ENCODE measurements around the gene HNRNPL. TPM values are rescaled to one million over a fixed set of nuclear protein-coding genes. Genes with fewer than 3 reads are reported as not detected.

Gene HNRNPL
- polyA plus RNA-seq (2012; ENCODE audit: insufficient read length, low read depth): 237 TPM

DNA sequence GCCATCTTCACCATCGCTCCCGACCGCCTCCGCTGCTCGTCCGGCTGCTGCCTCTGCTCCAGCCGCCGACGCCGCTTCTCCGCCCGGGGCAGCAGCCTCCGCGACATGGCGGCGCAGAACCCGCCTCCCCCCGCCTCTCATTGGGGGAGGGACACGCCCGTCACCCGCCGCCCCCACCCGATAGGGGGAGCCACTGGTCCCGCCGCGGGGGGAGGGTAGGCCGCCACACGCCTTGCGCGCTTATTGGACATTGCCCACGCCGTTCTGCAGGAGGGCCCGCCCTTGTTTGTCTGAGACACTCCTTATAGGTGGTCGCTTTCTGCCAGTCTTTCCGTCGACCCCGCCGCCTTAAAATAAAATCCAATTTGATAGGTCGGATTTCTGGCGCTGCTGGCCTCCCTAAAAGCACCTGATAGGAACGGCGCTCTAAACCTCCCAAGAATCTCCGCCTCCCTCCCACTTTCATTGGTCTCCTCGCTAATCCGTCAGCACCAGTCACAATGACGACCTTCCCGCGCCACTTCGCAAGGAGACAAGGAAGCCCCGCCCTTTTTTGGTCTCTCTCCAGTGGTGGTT, at the start of gene HNRNPL:
HNRNPL (minus strand) TSS at position 127 of the 576 bp plus-strand sequence; CDS start at position 107, 20 bp downstream.
- TF ChIP-seq FOXP2 (optimal IDR thresholded peaks at IDR 0.05; ENCODE audit: borderline replicate concordance, extremely low read depth, extremely low read length, insufficient read depth) (peak; percentile 80), TAF1 (IDR thresholded peaks at IDR 0.05; ENCODE audit: borderline replicate concordance, insufficient read depth, low read length) (0 out of 2 replicates have a peak, but pooled peaks have one; percentile 29), SIN3A (IDR thresholded peaks at IDR 0.05; ENCODE audit: borderline replicate concordance, insufficient read depth, low read length) (no peak), POLR2AphosphoS5 (IDR thresholded peaks at IDR 0.05; ENCODE audit: low read depth, low read length) (peak; percentile 53; the same call in 1 of the 2 replicates)
- TF ChIP-seq, protein P1, sequence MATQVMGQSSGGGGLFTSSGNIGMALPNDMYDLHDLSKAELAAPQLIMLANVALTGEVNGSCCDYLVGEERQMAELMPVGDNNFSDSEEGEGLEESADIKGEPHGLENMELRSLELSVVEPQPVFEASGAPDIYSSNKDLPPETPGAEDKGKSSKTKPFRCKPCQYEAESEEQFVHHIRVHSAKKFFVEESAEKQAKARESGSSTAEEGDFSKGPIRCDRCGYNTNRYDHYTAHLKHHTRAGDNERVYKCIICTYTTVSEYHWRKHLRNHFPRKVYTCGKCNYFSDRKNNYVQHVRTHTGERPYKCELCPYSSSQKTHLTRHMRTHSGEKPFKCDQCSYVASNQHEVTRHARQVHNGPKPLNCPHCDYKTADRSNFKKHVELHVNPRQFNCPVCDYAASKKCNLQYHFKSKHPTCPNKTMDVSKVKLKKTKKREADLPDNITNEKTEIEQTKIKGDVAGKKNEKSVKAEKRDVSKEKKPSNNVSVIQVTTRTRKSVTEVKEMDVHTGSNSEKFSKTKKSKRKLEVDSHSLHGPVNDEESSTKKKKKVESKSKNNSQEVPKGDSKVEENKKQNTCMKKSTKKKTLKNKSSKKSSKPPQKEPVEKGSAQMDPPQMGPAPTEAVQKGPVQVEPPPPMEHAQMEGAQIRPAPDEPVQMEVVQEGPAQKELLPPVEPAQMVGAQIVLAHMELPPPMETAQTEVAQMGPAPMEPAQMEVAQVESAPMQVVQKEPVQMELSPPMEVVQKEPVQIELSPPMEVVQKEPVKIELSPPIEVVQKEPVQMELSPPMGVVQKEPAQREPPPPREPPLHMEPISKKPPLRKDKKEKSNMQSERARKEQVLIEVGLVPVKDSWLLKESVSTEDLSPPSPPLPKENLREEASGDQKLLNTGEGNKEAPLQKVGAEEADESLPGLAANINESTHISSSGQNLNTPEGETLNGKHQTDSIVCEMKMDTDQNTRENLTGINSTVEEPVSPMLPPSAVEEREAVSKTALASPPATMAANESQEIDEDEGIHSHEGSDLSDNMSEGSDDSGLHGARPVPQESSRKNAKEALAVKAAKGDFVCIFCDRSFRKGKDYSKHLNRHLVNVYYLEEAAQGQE (IDR thresholded peaks at IDR 0.05; ENCODE audit: insufficient read depth in 1 of 2, low read depth in 2 of 2, low read length in 2 of 2): no peak

DNA sequence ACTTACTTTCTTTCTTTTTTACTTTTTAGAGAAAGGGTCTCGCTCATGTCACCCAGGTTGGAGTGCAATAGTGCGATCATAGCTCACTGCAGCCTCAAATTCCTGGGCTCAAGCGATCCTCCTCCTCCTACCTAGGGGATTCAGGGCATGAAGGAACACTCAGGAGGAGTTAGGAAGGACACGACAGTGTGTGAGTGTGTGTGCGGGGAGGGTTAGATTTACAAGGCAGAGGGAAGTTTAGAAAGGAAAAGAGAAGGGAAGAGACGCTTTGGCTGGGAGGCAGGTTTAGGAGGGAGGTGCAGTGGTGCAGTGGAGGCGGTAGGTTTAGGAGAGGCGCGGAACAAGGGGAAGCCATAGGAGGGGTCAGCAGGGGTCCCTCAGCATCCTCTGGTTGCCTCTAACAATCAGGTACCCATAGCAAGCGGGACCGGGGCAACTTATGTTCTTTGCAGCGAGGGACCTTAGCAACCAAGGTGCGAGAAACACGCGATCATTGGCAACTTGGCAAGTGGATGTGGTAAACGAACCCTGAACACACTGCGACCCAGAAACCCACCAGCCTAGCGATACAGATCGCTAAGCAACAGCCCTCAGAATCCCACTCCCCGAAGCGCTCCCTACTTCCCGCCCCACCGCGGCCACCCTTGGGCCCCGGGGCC, 49.1 kb upstream of the HNRNPL start:
- TF ChIP-seq, protein P1 (IDR thresholded peaks at IDR 0.05; ENCODE audit: insufficient read depth in 1 of 2, low read depth in 2 of 2, low read length in 2 of 2): no peak
- TF ChIP-seq POLR2AphosphoS5 (IDR thresholded peaks at IDR 0.05; ENCODE audit: low read depth, low read length) (no peak), TAF1 (IDR thresholded peaks at IDR 0.05; ENCODE audit: borderline replicate concordance, insufficient read depth, low read length) (no peak), FOXP2 (optimal IDR thresholded peaks at IDR 0.05; ENCODE audit: borderline replicate concordance, extremely low read depth, extremely low read length, insufficient read depth) (no peak), SIN3A (IDR thresholded peaks at IDR 0.05; ENCODE audit: borderline replicate concordance, insufficient read depth, low read length) (no peak)

DNA sequence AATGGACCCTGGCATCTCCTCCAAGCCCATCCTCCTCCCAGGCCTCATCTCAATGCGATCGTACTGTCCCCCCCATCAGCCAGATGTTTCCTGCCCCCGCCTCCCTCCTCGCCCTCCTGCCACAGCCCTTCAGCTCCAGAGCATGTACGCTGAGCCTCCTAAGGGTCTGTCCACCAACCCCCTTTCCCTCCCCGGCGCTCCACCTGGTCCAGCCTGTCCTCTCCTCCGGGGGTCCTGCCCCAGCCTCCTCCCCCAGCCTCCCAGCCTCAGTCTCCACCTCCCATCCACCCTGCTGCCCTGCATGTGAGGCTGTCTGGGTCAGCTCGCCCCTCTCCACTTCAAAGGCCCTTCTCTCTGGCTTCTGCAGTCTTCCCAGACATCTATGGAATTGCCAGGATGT, 45.2 kb upstream of the HNRNPL start:
- no peak for TF ChIP-seq POLR2AphosphoS5 (IDR thresholded peaks at IDR 0.05; ENCODE audit: low read depth, low read length)
- no peak for TF ChIP-seq FOXP2 (optimal IDR thresholded peaks at IDR 0.05; ENCODE audit: borderline replicate concordance, extremely low read depth, extremely low read length, insufficient read depth)
- no peak for TF ChIP-seq SIN3A (IDR thresholded peaks at IDR 0.05; ENCODE audit: borderline replicate concordance, insufficient read depth, low read length)
- TF ChIP-seq, protein P1 (IDR thresholded peaks at IDR 0.05; ENCODE audit: insufficient read depth in 1 of 2, low read depth in 2 of 2, low read length in 2 of 2): no peak
- TF ChIP-seq TAF1 (IDR thresholded peaks at IDR 0.05; ENCODE audit: borderline replicate concordance, insufficient read depth, low read length): no peak

DNA sequence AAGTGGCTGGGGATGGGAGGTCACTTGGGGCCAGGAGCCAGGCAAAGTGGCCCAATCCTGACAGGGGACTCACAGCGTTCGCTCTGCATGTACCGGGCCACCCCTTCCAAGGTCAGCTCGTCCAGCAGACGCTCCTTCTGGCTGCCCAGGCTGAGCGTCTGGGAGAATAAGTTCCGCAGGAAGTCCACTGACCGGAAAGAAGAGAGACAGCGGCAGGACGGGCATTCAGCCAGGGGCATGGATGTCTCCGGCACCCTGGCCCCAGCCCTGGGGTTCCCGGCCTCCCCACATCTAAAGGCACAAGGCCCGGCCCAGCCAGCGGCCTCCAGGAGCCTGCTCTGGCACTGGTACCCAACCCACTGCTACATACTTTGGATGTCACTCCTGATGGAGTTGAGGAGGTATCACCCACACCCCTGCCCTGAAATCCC, 43.6 kb upstream of the HNRNPL start:
- TF ChIP-seq TAF1 (IDR thresholded peaks at IDR 0.05; ENCODE audit: borderline replicate concordance, insufficient read depth, low read length) (no peak), SIN3A (IDR thresholded peaks at IDR 0.05; ENCODE audit: borderline replicate concordance, insufficient read depth, low read length) (no peak), POLR2AphosphoS5 (IDR thresholded peaks at IDR 0.05; ENCODE audit: low read depth, low read length) (0 out of 2 replicates have a peak, but pooled peaks have one; percentile 30), FOXP2 (optimal IDR thresholded peaks at IDR 0.05; ENCODE audit: borderline replicate concordance, extremely low read depth, extremely low read length, insufficient read depth) (peak; percentile 67)
- TF ChIP-seq, protein P1 (IDR thresholded peaks at IDR 0.05; ENCODE audit: insufficient read depth in 1 of 2, low read depth in 2 of 2, low read length in 2 of 2): no peak
